ENCODE measurements around the gene STAC.

STAC gene

GRCh38 chr3:36557708-36558421 lies 177.6 kb downstream of the STAC start:
- DNase-seq: no peak
- Histone ChIP-seq H3K4me3 (no peak overlapping the region), H3K4me1 (peaks cover 0 to 24% (median 6%) of the 10 kb centered on the region in 4 donors), H3K36me3 (no peaks in the 10 kb centered on the region), H3K9me3 (no peaks in the 10 kb centered on the region), H3K27me3 (no peaks in the 10 kb centered on the region), H3K27ac (no peak overlapping the region)
- intact Hi-C loops (cut with DNase I; ENCODE audit: low total_unique reads): no loop called here
- TF ChIP-seq CTCF (IDR thresholded peaks at IDR 0.05): no peak

GRCh38 chr3:36558961-36559360 lies 178.7 kb downstream of the STAC start:
- TF ChIP-seq CTCF (IDR thresholded peaks at IDR 0.05): no peak
- Histone ChIP-seq H3K9me3 (no peaks in the 10 kb centered on the region), H3K27me3 (no peaks in the 10 kb centered on the region), H3K4me3 (no peak overlapping the region), H3K4me1 (peaks cover 0 to 24% (median 6%) of the 10 kb centered on the region in 4 donors), H3K36me3 (no peaks in the 10 kb centered on the region), H3K27ac (no peak overlapping the region)
- intact Hi-C loops (cut with DNase I; ENCODE audit: low total_unique reads): no loop called here
- no peak for DNase-seq

- H3K4me3 ChIP-seq: no peak overlapping the region
- H3K36me3 ChIP-seq: no peaks in the 10 kb centered on the region
- intact Hi-C loops (cut with DNase I; ENCODE audit: low total_unique reads): no loop called here
- no peak for DNase-seq
- H3K4me1 ChIP-seq: peaks cover 0 to 24% (median 6%) of the 10 kb centered on the region in 4 donors
- no peaks in the 10 kb centered on the region for H3K9me3 ChIP-seq
- no peaks in the 10 kb centered on the region for H3K27me3 ChIP-seq
- no peak overlapping the region for H3K27ac ChIP-seq
- no peak for TF ChIP-seq CTCF (IDR thresholded peaks at IDR 0.05)
Observed at GRCh38 chr3:36560685-36561084, 180.4 kb downstream of the STAC start.

- Histone ChIP-seq H3K4me1 (peaks cover 0 to 22% (median 6%) of the 10 kb centered on the region in 4 donors), H3K4me3 (no peak overlapping the region), H3K27me3 (no peaks in the 10 kb centered on the region), H3K9me3 (peaks cover 0 to 4% (median 0%) of the 10 kb centered on the region in 3 donors), H3K27ac (no peak overlapping the region), H3K36me3 (no peaks in the 10 kb centered on the region)
- no peak for TF ChIP-seq CTCF (IDR thresholded peaks at IDR 0.05)
- intact Hi-C loops (cut with DNase I; ENCODE audit: low total_unique reads): no loop called here
- no peak for DNase-seq
Observed at GRCh38 chr3:36561601-36562000, 181.3 kb downstream of the STAC start.

- Histone ChIP-seq H3K27ac (no peak overlapping the region), H3K9me3 (peaks cover 0 to 4% (median 0%) of the 10 kb centered on the region in 3 donors), H3K27me3 (no peaks in the 10 kb centered on the region), H3K36me3 (no peaks in the 10 kb centered on the region), H3K4me3 (no peak overlapping the region), H3K4me1 (peaks cover 0 to 11% (median 2%) of the 10 kb centered on the region in 4 donors)
- no peak for TF ChIP-seq CTCF (IDR thresholded peaks at IDR 0.05)
- DNase-seq: no peak
- intact Hi-C loops (cut with DNase I; ENCODE audit: low total_unique reads): no loop called here
Observed at GRCh38 chr3:36562945-36563344, 182.6 kb downstream of the STAC start.
